ENCODE results near the gene LRRC2. TPM values are rescaled to one million over a fixed set of nuclear protein-coding genes. Genes with fewer than 3 reads are reported as not detected.
"Not testable (repeated sequence)": the region's sequence is repeated elsewhere in the genome, so short reads cannot be mapped to it uniquely, and the experiment has no call there.

Gene LRRC2
- total RNA-seq, 1 donor from 2014 or later, result 2.0 TPM

DNA sequence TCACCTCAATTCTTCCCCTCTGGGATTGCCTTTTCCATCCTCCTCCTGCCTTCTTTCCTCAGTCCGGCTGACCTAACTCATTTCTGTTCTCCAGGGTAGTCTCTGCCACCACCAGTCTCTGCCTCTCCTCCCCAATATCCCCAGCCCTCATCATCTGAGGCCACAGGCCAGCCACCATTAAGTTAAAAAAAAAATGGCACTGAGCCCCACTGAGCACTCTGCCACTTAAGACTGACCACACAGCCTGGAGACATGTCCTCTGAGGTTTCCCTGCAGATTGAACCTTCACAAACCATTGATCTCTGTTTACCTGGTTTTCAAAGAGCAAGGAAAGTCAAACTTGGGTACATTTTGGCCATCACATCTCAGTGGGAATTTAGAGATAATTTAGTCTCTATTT is 13.6 kb downstream of the LRRC2 start:
- Histone ChIP-seq H3K27ac (no peak overlapping the region), H3K4me3 (no peak overlapping the region), H3K27me3 (no peaks in the 10 kb centered on the region), H3K9me3 (no peaks in the 10 kb centered on the region), H3K36me3 (no peaks in the 10 kb centered on the region), H3K4me1 (no peaks in the 10 kb centered on the region)
- intact Hi-C loops (cut with DNase I), result no loop called here
- no peak for DNase-seq (ENCODE audit: extremely low spot score in 2 of 2)
- TF ChIP-seq, protein P1, sequence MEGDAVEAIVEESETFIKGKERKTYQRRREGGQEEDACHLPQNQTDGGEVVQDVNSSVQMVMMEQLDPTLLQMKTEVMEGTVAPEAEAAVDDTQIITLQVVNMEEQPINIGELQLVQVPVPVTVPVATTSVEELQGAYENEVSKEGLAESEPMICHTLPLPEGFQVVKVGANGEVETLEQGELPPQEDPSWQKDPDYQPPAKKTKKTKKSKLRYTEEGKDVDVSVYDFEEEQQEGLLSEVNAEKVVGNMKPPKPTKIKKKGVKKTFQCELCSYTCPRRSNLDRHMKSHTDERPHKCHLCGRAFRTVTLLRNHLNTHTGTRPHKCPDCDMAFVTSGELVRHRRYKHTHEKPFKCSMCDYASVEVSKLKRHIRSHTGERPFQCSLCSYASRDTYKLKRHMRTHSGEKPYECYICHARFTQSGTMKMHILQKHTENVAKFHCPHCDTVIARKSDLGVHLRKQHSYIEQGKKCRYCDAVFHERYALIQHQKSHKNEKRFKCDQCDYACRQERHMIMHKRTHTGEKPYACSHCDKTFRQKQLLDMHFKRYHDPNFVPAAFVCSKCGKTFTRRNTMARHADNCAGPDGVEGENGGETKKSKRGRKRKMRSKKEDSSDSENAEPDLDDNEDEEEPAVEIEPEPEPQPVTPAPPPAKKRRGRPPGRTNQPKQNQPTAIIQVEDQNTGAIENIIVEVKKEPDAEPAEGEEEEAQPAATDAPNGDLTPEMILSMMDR (IDR thresholded peaks at IDR 0.05), result no peak
- TF ChIP-seq POLR2A (IDR thresholded peaks at IDR 0.05) (no peak), POLR2AphosphoS5 (IDR thresholded peaks at IDR 0.05; ENCODE audit: insufficient read depth in 1 of 2, low read depth in 1 of 2) (no peak)

DNA sequence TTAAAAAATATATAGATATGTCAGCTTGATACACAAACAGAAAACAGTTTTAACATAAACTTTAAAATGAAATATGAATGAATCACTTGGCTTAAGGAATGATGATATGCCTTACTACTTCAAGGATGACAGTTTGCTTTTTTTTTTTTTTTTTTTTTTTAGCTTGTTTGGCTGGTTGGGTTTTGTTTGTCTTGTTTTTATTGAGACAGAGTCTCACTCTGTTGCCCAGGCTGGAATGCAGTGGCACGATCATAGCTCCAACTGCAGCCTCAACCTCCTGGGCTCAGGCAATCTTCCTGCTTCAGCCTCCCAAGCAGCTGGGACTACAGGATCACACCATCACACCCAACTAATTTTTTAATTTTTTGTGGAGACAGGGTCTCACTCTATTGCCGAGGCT is 14.5 kb downstream of the LRRC2 start:
- no peaks in the 10 kb centered on the region for H3K27me3 ChIP-seq
- intact Hi-C loops (cut with DNase I), result no loop called here
- DNase-seq (ENCODE audit: extremely low spot score in 2 of 2), result no peak

DNA sequence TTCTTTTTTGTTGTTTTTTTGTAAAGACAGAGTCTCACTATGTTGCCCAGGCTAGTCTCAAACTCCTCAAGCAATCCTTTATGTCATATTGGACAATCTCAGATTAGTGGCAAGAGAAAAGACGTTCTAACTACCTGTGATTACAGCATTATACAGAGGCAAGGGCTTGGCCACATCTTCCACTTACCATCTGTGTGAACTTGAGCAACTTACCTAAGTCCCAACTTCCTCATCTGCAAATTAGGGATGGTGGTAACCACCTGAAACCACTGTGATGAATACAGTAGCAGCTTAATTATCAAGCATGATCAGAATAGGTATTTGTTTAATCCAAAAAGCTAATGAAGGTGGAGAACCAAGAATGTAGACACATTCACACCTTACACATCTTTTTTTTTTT is 16.1 kb downstream of the LRRC2 start:
- TF ChIP-seq POLR2A (IDR thresholded peaks at IDR 0.05), result no peak
- TF ChIP-seq, protein P1 (IDR thresholded peaks at IDR 0.05), result no peak
- TF ChIP-seq POLR2AphosphoS5 (IDR thresholded peaks at IDR 0.05; ENCODE audit: insufficient read depth in 1 of 2, low read depth in 1 of 2), result no peak
- no peak for DNase-seq (ENCODE audit: extremely low spot score in 2 of 2)
- Histone ChIP-seq H3K4me1 (no peaks in the 10 kb centered on the region), H3K27me3 (no peaks in the 10 kb centered on the region), H3K27ac (no peak overlapping the region), H3K9me3 (no peaks in the 10 kb centered on the region), H3K36me3 (no peaks in the 10 kb centered on the region), H3K4me3 (no peak overlapping the region)
- intact Hi-C loops (cut with DNase I), result no loop called here

More for the DNA sequence above, 14.5 kb downstream of the LRRC2 start:
- Histone ChIP-seq H3K27ac (no peak overlapping the region), H3K9me3 (no peaks in the 10 kb centered on the region), H3K36me3 (no peaks in the 10 kb centered on the region), H3K4me3 (no peak overlapping the region), H3K4me1 (no peaks in the 10 kb centered on the region)
- TF ChIP-seq POLR2AphosphoS5 (IDR thresholded peaks at IDR 0.05; ENCODE audit: insufficient read depth in 1 of 2, low read depth in 1 of 2), result no peak
- TF ChIP-seq POLR2A (IDR thresholded peaks at IDR 0.05), result no peak
- TF ChIP-seq, protein P1 (IDR thresholded peaks at IDR 0.05), result no peak

DNA sequence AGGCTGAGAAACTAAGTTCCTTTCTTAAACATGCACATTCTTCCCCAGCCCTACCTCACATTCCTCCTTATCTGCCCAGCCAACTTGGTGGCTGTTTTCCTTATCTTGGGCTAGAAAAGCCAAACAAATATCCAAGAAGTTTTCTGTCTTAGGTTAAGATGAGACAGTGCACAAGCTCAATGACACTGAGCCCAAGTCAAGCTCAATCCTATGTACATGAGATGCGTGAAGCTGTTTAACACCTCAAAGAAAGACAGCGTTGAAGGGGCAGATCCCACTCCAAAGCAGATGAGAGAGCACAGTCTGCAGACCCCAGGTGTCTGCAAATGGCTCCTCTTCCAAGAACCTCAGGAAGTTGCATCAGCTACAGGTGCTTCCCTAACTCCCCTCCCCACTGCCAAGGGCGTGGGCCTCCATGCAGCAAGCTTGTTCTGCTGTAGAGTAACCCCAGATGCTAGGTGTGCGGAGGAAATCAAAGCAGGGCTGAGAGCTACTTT is 16.6 kb downstream of the LRRC2 start:
- H3K27me3 ChIP-seq, result no peaks in the 10 kb centered on the region
- TF ChIP-seq POLR2AphosphoS5 (IDR thresholded peaks at IDR 0.05; ENCODE audit: insufficient read depth in 1 of 2, low read depth in 1 of 2) (no peak), POLR2A (IDR thresholded peaks at IDR 0.05) (no peak)
- TF ChIP-seq, protein P1 (IDR thresholded peaks at IDR 0.05), result no peak
- H3K4me3 ChIP-seq, result no peak overlapping the region
- no peaks in the 10 kb centered on the region for H3K9me3 ChIP-seq
- no peaks in the 10 kb centered on the region for H3K4me1 ChIP-seq
- H3K36me3 ChIP-seq, result no peaks in the 10 kb centered on the region
- no peak for DNase-seq (ENCODE audit: extremely low spot score in 2 of 2)
- intact Hi-C loops (cut with DNase I), result no loop called here
- no peak overlapping the region for H3K27ac ChIP-seq

DNA sequence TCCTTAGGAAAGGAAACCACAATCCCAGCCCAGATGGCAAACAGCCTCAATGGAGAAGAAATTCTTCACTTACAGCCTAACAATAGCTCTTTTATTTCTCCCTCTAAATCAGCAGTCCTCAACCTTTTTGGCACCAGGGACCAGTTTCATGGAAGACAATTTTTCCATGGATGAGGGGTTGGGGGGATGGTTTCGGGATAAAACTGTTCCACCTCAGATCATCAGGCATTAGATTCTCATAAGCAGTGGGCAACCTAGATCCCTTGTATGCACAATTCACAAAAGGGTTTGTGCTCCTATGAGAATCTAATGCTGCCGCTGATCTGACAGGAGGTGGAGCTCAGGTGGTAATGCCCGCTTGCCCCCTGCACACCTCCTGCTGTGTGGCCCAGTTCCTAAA is 17.5 kb downstream of the LRRC2 start:
- H3K27ac ChIP-seq; H3K4me3 ChIP-seq; H3K4me1 ChIP-seq; H3K36me3 ChIP-seq; DNase-seq (ENCODE audit: extremely low spot score in 2 of 2); H3K9me3 ChIP-seq; intact Hi-C loops (cut with DNase I); H3K27me3 ChIP-seq: not testable (repeated sequence)
